B cell (primary cell): ENCODE data around the gene IQCF6. TPM values are rescaled to one million over a fixed set of nuclear protein-coding genes. Genes with fewer than 3 reads are reported as not detected.

Experiments
- ATAC-seq: fragments of 200-7000 bp; cut with Tn5 transposase; one replicate; pipeline ENCODE4 v1.10.0; 2021; ENCODE audit warnings: low read depth, mild to moderate bottlenecking, moderate number of reproducible peaks, moderate library complexity
- CTCF ChIA-PET: fragments of 350-600 bp; sonication (Branson Sonifier 250); formaldehyde crosslinking; loops from one replicate; lab custom pipeline; 2021; ENCODE audit warnings: antibody characterized with exemption, inconsistent platforms; lab: Charles Lee
- POLR2A ChIA-PET: fragments of 350-600 bp; sonication (Branson Sonifier 250); formaldehyde crosslinking; loops from one replicate; lab custom pipeline; 2021; ENCODE audit warnings: antibody characterized with exemption; lab: Charles Lee
- DNase-seq: peaks from one replicate; pipeline ENCODE4 v3.0.0; 2013
- H2AFZ ChIP-seq: 2 replicates; pipeline ENCODE4 v1.6.1; 2012; ENCODE audit warnings: mild to moderate bottlenecking, low read depth, low read length; ENCODE audit not compliant: insufficient read depth, poor library complexity, severe bottlenecking
- H3K27ac ChIP-seq, 2 donors: 1 replicate in 1 of 2; 2 replicates in 1 of 2; pipeline ENCODE4 v1.5.1; 2012 to 2013; ENCODE audit warnings: low read length in 2 of 2, mild to moderate bottlenecking in 2 of 2, moderate library complexity in 1 of 2
- H3K27me3 ChIP-seq, 4 experiments: fragments of 200-600 bp in 1 of 4; sonication (generic) in 1 of 4; replicated peaks in 1 of 4; 1 replicate in 2 of 4; 2 replicates in 2 of 4; pipeline versions ENCODE4 v1.6.1 to v1.7.0; 2013 to 2016; ENCODE audit warnings: low read length in 3 of 4, mild to moderate bottlenecking in 2 of 4, mixed read lengths in 1 of 4, moderate library complexity in 1 of 4; ENCODE audit not compliant: insufficient read depth in 4 of 4, control insufficient read depth in 3 of 4; ENCODE audit errors: control extremely low read depth in 1 of 4
- H3K36me3 ChIP-seq, 2 experiments: replicated peaks in 1 of 2; 1 replicate in 1 of 2; 2 replicates in 1 of 2; pipeline versions ENCODE4 v1.6.1 to v1.7.1; 2013; ENCODE audit warnings: low read length in 1 of 2; ENCODE audit not compliant: insufficient read depth in 2 of 2, control insufficient read depth in 1 of 2; ENCODE audit errors: control extremely low read depth in 1 of 2, extremely low read depth in 1 of 2
- H3K4me1 ChIP-seq, 2 donors: fragments of 200-600 bp in 1 of 2; sonication (generic) in 1 of 2; 1 replicate in 1 of 2; 2 replicates in 1 of 2; pipeline versions ENCODE4 v1.5.1 to v1.6.1; 2013 to 2017; ENCODE audit warnings: low read length in 2 of 2; ENCODE audit not compliant: control insufficient read depth in 2 of 2, insufficient read depth in 2 of 2
- H3K4me2 ChIP-seq: replicated peaks from 2 replicates; pipeline ENCODE3; 2012; ENCODE audit warnings: mild to moderate bottlenecking, low read depth, low read length; ENCODE audit not compliant: poor library complexity, severe bottlenecking
- H3K4me3 ChIP-seq, 5 experiments: fragments of 200-600 bp in 1 of 5; sonication (generic) in 1 of 5; 1 replicate in 3 of 5; 2 replicates in 2 of 5; pipeline versions ENCODE4 v1.5.1 to v1.7.0; 2011 to 2016; ENCODE audit warnings: low read length in 4 of 5, mild to moderate bottlenecking in 4 of 5, low read depth in 2 of 5, control low read depth in 1 of 5, moderate library complexity in 1 of 5; ENCODE audit not compliant: insufficient read depth in 1 of 5; ENCODE audit errors: control extremely low read depth in 1 of 5, extremely low read depth in 1 of 5
- H3K79me2 ChIP-seq: fragments of 200-600 bp; sonication (generic); one replicate; pipeline ENCODE4 v1.6.0; 2016; ENCODE audit warnings: low read length; ENCODE audit not compliant: control insufficient read depth, insufficient read depth
- H3K9ac ChIP-seq: fragments of 200-600 bp; sonication (generic); 2 replicates; pipeline ENCODE4 v1.6.1; 2017; ENCODE audit warnings: mild to moderate bottlenecking, low read length, moderate library complexity
- H3K9me3 ChIP-seq, 3 donors: one replicate each; pipeline versions ENCODE4 v1.6.1 to v1.7.1; 2013; ENCODE audit warnings: low read length in 2 of 3; ENCODE audit not compliant: control insufficient read depth in 2 of 3, insufficient read depth in 1 of 3; ENCODE audit errors: control extremely low read depth in 1 of 3
- H4K20me1 ChIP-seq: 2 replicates; pipeline ENCODE4 v1.6.0; 2012; ENCODE audit warnings: mild to moderate bottlenecking, low read length; ENCODE audit not compliant: insufficient read depth, control insufficient read depth, poor library complexity, severe bottlenecking
- H3K27ac Mint-ChIP-seq: one replicate; pipeline ENCODE4 v1.8.0; 2021; ENCODE audit warnings: mixed read lengths
- H3K27me3 Mint-ChIP-seq: one replicate; pipeline ENCODE4 v1.8.0; 2021; ENCODE audit warnings: mixed read lengths
- H3K4me1 Mint-ChIP-seq: one replicate; pipeline ENCODE4 v1.8.0; 2021; ENCODE audit warnings: mixed read lengths
- H3K4me3 Mint-ChIP-seq: one replicate; pipeline ENCODE4 v1.8.0; 2021; ENCODE audit warnings: mixed read lengths
- H3K9me3 Mint-ChIP-seq: one replicate; pipeline ENCODE4 v1.8.0; 2022; ENCODE audit warnings: mixed read lengths; ENCODE audit not compliant: insufficient read depth
- EZH2 ChIP-seq: IDR thresholded peaks from 2 replicates; pipeline ENCODE4 v1.6.1; 2012; ENCODE audit warnings: borderline replicate concordance, low read depth, mild to moderate bottlenecking, moderate library complexity, low read length; ENCODE audit not compliant: insufficient read depth, poor library complexity, severe bottlenecking
- WGBS: methylation state at CpG from one replicate; pipeline ENCODE4 v1.1.5; 2013; ENCODE audit warnings: missing lambda C conversion rate; ENCODE audit not compliant: insufficient coverage; 5-methylcytosine and 5-hydroxymethylcytosine counted together
- intact Hi-C: fragments of 100-400 bp; cut with micrococcal nuclease; formaldehyde crosslinking; loops from one replicate; pipeline ENCODE4 v1.10.0; 2022
- polyA plus RNA-seq: library from polyadenylated mRNA; depleted of rRNA; stranded (reverse); fragments of >200 nt; gene quantifications from 2 replicates; pipeline ENCODE4 v1.2.3, GENCODE V29; 2012
- total RNA-seq, 2 donors: library from RNA; stranded (reverse); fragments of 120-200 nt in 1 of 2; gene quantifications; 1 replicate in 1 of 2; 2 replicates in 1 of 2; pipeline versions ENCODE4 v1.2.3 to v1.2.4, GENCODE V29; 2013 to 2022
- TF ChIP-seq, protein P1 (sequence below): fragments of 200-600 bp; IDR thresholded peaks from one replicate; pipeline ENCODE4 v1.8.0; 2022; ENCODE audit warnings: antibody characterized with exemption, mild to moderate bottlenecking

The IQCF6 gene
- total and polyA plus RNA-seq, 2 donors (not counting 1 experiment from before 2014, with no cell fraction given), result not detected

- H4K20me1 ChIP-seq, result no peaks in the 10 kb centered on the region
- no peaks in the 10 kb centered on the region for H3K9me3 Mint-ChIP-seq
- DNase-seq, result no peak
- H3K9ac ChIP-seq, result no peak overlapping the region
- no peak overlapping the region for H3K4me3 Mint-ChIP-seq
- ChIA-PET POLR2A (no interaction called here), CTCF (interaction anchor here (0.9 kb wide), 1 partner anchor 12 kb away, joined by 3 read pairs; no protein-coding TSS in a partner anchor)
- TF ChIP-seq, protein P1, sequence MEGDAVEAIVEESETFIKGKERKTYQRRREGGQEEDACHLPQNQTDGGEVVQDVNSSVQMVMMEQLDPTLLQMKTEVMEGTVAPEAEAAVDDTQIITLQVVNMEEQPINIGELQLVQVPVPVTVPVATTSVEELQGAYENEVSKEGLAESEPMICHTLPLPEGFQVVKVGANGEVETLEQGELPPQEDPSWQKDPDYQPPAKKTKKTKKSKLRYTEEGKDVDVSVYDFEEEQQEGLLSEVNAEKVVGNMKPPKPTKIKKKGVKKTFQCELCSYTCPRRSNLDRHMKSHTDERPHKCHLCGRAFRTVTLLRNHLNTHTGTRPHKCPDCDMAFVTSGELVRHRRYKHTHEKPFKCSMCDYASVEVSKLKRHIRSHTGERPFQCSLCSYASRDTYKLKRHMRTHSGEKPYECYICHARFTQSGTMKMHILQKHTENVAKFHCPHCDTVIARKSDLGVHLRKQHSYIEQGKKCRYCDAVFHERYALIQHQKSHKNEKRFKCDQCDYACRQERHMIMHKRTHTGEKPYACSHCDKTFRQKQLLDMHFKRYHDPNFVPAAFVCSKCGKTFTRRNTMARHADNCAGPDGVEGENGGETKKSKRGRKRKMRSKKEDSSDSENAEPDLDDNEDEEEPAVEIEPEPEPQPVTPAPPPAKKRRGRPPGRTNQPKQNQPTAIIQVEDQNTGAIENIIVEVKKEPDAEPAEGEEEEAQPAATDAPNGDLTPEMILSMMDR, result no peak
- no peak for TF ChIP-seq EZH2
- H3K36me3 ChIP-seq, result no peaks in the 10 kb centered on the region
- no peak for ATAC-seq
- no peaks in the 10 kb centered on the region for H3K9me3 ChIP-seq
- H3K27ac ChIP-seq, result no peak overlapping the region
- peaks cover 24% of the 10 kb centered on the region for H3K27me3 Mint-ChIP-seq
- no peak overlapping the region for H3K4me2 ChIP-seq
- no peaks in the 10 kb centered on the region for H3K4me1 ChIP-seq
- no CpG with 5 or more reads among the region's 2 CpGs for WGBS
- H3K27ac Mint-ChIP-seq, result no peak overlapping the region
- H3K4me1 Mint-ChIP-seq, result no peaks in the 10 kb centered on the region
- peaks cover 0 to 10% (median 2%) of the 10 kb centered on the region in 4 experiments for H3K27me3 ChIP-seq
- intact Hi-C loops, result no loop called here
- no peaks in the 10 kb centered on the region for H3K79me2 ChIP-seq
- no peak overlapping the region for H3K4me3 ChIP-seq
- no peak overlapping the region for H2AFZ ChIP-seq
Observed at GRCh38 chr3:51786267-51786666, 7.2 kb upstream of the IQCF6 start.

- TF ChIP-seq, protein P1, result no peak
- no peak for TF ChIP-seq EZH2
- H3K27ac Mint-ChIP-seq, result no peak overlapping the region
- Histone ChIP-seq H2AFZ (no peak overlapping the region), H3K4me1 (no peaks in the 10 kb centered on the region), H3K27me3 (peaks cover 0 to 7% (median 4%) of the 10 kb centered on the region in 4 experiments), H3K4me2 (no peak overlapping the region), H3K4me3 (no peak overlapping the region), H3K36me3 (no peaks in the 10 kb centered on the region), H4K20me1 (no peaks in the 10 kb centered on the region), H3K9me3 (no peaks in the 10 kb centered on the region), H3K27ac (no peak overlapping the region), H3K79me2 (no peaks in the 10 kb centered on the region), H3K9ac (no peak overlapping the region)
- intact Hi-C loops, result no loop called here
- H3K4me3 Mint-ChIP-seq, result no peak overlapping the region
- ChIA-PET CTCF (no interaction called here), POLR2A (no interaction called here)
- DNase-seq, result no peak
- peaks cover 32% of the 10 kb centered on the region for H3K27me3 Mint-ChIP-seq
- no peaks in the 10 kb centered on the region for H3K9me3 Mint-ChIP-seq
- no peaks in the 10 kb centered on the region for H3K4me1 Mint-ChIP-seq
- 97% methylated on average over 14 of the region's 17 CpGs for WGBS
- ATAC-seq, result no peak
Observed at GRCh38 chr3:51778554-51778953, 483 bp downstream of the IQCF6 start.
